ENCODE results near the gene SPOPL.

- TF ChIP-seq CTCF (IDR thresholded peaks at IDR 0.05) (no peak), POLR2A (IDR thresholded peaks at IDR 0.05) (no peak)
Measured at GRCh38 chr2:138503652-138504051, 2.1 kb downstream of the SPOPL start.

All from adrenal gland (tissue), 5 donors.